ENCODE results near the gene CNGA1.
"Not testable (repeated sequence)": the region's sequence is repeated elsewhere in the genome, so short reads cannot be mapped to it uniquely, and the experiment has no call there.

Gene CNGA1

DNA sequence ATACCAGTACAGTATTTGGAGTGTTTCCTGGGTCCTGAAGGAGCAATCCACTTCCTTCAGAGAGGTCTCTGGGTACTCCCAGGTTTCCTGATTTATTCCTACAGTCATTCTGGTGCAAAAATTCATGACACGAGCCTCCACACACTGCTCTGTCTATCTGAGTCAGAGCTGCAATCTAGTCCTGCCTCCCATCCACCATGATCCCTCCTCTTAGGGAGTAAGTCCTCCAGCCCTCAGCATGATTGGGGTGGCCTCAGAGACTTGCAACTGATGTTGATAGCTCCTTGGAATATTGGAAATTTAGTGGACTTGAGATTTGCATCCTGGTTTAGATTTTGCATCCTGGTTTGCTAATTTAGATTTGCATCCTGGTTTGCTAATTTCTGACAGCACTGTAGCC lies 20.5 kb downstream of the CNGA1 start:
- Histone ChIP-seq H3K36me3 (ENCODE audit: insufficient read depth, low read length) (no peaks in the 10 kb centered on the region), H3K9me3 (ENCODE audit: low read length) (no peaks in the 10 kb centered on the region), H3K27me3 (ENCODE audit: insufficient read depth, low read length) (no peaks in the 10 kb centered on the region), H3K4me3 (ENCODE audit: low read length) (no peak overlapping the region), H3K4me1 (ENCODE audit: insufficient read depth, low read length) (no peaks in the 10 kb centered on the region), H2AFZ (ENCODE audit: low read depth, low read length) (no peak overlapping the region)

DNA sequence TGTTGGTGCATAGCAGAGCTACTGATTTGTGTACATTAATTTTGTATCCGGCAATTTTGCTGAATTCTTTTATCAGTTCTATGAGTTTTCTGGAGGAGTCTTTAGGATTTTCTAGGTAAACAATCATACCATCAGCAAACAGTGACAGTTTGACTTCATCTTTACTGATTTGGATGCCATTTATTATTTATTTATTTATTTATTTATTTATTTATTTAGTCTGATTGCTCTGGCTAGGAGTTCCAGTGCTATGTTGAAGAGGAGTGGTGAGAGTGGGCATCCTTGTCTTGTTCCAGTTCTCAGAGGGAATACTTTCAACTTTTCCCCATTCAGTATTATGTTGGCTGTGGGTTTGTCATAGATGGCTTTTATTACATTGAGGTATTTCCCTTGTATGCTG lies 24.0 kb downstream of the CNGA1 start:
- not testable (repeated sequence) for H3K9me3 ChIP-seq (ENCODE audit: low read length); H3K4me1 ChIP-seq (ENCODE audit: insufficient read depth, low read length); H3K27me3 ChIP-seq (ENCODE audit: insufficient read depth, low read length); H3K4me3 ChIP-seq (ENCODE audit: low read length); H3K36me3 ChIP-seq (ENCODE audit: insufficient read depth, low read length); H2AFZ ChIP-seq (ENCODE audit: low read depth, low read length)

DNA sequence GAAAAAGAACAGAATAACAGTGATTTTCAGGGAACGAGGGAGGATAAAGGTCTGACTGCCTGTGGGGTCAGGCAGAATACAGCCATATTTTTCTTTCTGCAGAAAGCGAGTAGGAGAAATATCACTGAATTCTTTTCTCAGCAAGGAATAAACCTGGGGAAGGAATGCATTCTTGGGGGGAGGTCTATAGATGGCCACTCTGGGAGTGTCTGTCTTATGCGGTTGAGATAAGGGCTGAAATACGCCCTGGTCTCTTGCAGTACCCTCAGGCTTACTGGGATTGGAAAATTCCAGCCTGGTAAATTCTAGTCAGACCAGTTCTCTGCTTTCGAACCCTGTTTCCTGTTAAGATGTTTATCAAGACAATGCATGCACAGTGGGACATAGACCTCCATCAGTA lies 26.3 kb downstream of the CNGA1 start:
- Histone ChIP-seq H3K36me3 (ENCODE audit: insufficient read depth, low read length) (no peaks in the 10 kb centered on the region), H3K4me3 (ENCODE audit: low read length) (no peak overlapping the region), H2AFZ (ENCODE audit: low read depth, low read length) (no peak overlapping the region), H3K27me3 (ENCODE audit: insufficient read depth, low read length) (no peaks in the 10 kb centered on the region), H3K4me1 (ENCODE audit: insufficient read depth, low read length) (no peaks in the 10 kb centered on the region), H3K9me3 (ENCODE audit: low read length) (no peaks in the 10 kb centered on the region)

DNA sequence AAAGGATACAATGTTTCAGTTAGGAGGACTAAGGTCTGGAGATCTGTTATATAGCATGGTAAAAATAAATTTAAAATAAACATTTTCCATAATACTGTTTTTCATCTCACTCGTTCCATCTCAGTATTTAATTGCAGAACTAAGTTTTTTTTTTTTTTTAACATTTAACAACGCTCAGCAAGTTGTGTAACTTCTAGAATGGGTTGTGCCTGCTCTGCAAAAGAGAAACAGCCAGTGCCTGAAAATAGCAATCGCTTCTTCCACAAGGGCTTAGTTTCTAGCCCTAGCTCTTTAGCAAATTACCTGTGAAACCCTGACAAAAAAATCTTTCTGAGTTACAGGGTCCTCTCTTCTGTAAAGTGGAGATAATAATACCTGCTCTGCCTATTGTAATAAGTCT lies 41.9 kb downstream of the CNGA1 start:
- H3K27me3 ChIP-seq (ENCODE audit: insufficient read depth, low read length), result no peaks in the 10 kb centered on the region
- no peak overlapping the region for H3K4me3 ChIP-seq (ENCODE audit: low read length)
- no peaks in the 10 kb centered on the region for H3K4me1 ChIP-seq (ENCODE audit: insufficient read depth, low read length)
- H2AFZ ChIP-seq (ENCODE audit: low read depth, low read length), result no peak overlapping the region
- H3K36me3 ChIP-seq (ENCODE audit: insufficient read depth, low read length), result no peaks in the 10 kb centered on the region
- no peaks in the 10 kb centered on the region for H3K9me3 ChIP-seq (ENCODE audit: low read length)

DNA sequence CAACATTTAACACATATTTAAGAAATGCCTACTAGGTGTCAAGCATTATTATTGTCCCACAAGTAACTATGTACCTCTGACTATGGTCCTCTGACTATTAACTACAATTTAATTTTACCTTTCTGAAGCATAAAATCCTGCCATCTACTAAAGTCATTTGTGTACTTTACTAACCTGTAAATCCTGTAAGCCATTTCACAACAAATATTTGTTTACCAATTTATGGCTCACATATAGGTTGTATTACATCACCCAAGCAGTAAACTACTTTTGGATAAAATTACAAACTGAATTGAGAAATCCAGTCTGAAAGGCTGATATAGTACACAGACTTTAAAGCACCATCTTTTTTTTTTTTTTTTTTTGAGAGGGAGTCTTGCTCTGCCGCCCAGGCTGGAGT lies 43.8 kb downstream of the CNGA1 start:
- H3K4me3 ChIP-seq (ENCODE audit: low read length), result no peak overlapping the region
- H2AFZ ChIP-seq (ENCODE audit: low read depth, low read length), result no peak overlapping the region
- H3K27me3 ChIP-seq (ENCODE audit: insufficient read depth, low read length), result no peaks in the 10 kb centered on the region
- H3K9me3 ChIP-seq (ENCODE audit: low read length), result no peaks in the 10 kb centered on the region
- H3K36me3 ChIP-seq (ENCODE audit: insufficient read depth, low read length), result no peaks in the 10 kb centered on the region
- H3K4me1 ChIP-seq (ENCODE audit: insufficient read depth, low read length), result no peaks in the 10 kb centered on the region

- Histone ChIP-seq H3K9me3 (ENCODE audit: low read length) (no peaks in the 10 kb centered on the region), H3K4me3 (ENCODE audit: low read length) (no peak overlapping the region), H3K4me1 (ENCODE audit: insufficient read depth, low read length) (no peaks in the 10 kb centered on the region), H2AFZ (ENCODE audit: low read depth, low read length) (no peak overlapping the region), H3K36me3 (ENCODE audit: insufficient read depth, low read length) (no peaks in the 10 kb centered on the region), H3K27me3 (ENCODE audit: insufficient read depth, low read length) (no peaks in the 10 kb centered on the region)
Observed at GRCh38 chr4:47972181-47972580, 44.3 kb downstream of the CNGA1 start.

GRCh38 chr4:47968847-47969246 lies 47.6 kb downstream of the CNGA1 start:
- Histone ChIP-seq H3K4me3 (ENCODE audit: low read length) (no peak overlapping the region), H3K27me3 (ENCODE audit: insufficient read depth, low read length) (no peaks in the 10 kb centered on the region), H3K9me3 (ENCODE audit: low read length) (no peaks in the 10 kb centered on the region), H3K36me3 (ENCODE audit: insufficient read depth, low read length) (no peaks in the 10 kb centered on the region), H2AFZ (ENCODE audit: low read depth, low read length) (no peak overlapping the region), H3K4me1 (ENCODE audit: insufficient read depth, low read length) (no peaks in the 10 kb centered on the region)

- Histone ChIP-seq H3K4me3 (ENCODE audit: low read length) (no peak overlapping the region), H3K27me3 (ENCODE audit: insufficient read depth, low read length) (no peaks in the 10 kb centered on the region), H3K9me3 (ENCODE audit: low read length) (no peaks in the 10 kb centered on the region), H2AFZ (ENCODE audit: low read depth, low read length) (no peak overlapping the region), H3K36me3 (ENCODE audit: insufficient read depth, low read length) (no peaks in the 10 kb centered on the region), H3K4me1 (ENCODE audit: insufficient read depth, low read length) (no peaks in the 10 kb centered on the region)
Observed at GRCh38 chr4:47954677-47955076, 61.8 kb downstream of the CNGA1 start.

DNA sequence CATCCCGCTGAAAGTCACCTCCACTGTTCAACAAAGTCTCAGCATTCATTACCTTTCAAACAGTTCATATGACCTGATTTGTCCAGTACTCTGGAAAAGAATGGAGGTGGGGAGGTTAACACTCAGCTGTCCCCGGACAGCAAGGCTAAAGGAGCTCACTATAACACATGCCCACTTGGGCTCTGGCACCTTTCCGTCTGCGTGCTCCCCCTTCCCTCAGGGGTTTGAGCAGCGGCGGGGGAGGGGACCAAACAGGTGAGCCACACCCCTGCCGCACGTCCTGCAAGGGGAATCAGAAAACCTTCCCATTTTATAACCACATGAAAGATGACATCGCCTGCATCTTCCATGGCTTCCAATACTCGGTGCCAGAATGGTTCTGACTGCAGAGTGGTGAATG lies 62.2 kb downstream of the CNGA1 start:
- no peaks in the 10 kb centered on the region for H3K4me1 ChIP-seq (ENCODE audit: insufficient read depth, low read length)
- H2AFZ ChIP-seq (ENCODE audit: low read depth, low read length), result no peak overlapping the region
- no peaks in the 10 kb centered on the region for H3K27me3 ChIP-seq (ENCODE audit: insufficient read depth, low read length)
- no peaks in the 10 kb centered on the region for H3K36me3 ChIP-seq (ENCODE audit: insufficient read depth, low read length)
- no peak overlapping the region for H3K4me3 ChIP-seq (ENCODE audit: low read length)
- no peaks in the 10 kb centered on the region for H3K9me3 ChIP-seq (ENCODE audit: low read length)

- no peaks in the 10 kb centered on the region for H3K36me3 ChIP-seq (ENCODE audit: insufficient read depth, low read length)
- H3K4me3 ChIP-seq (ENCODE audit: low read length), result no peak overlapping the region
- no peaks in the 10 kb centered on the region for H3K9me3 ChIP-seq (ENCODE audit: low read length)
- peaks cover 4% of the 10 kb centered on the region for H3K27me3 ChIP-seq (ENCODE audit: insufficient read depth, low read length)
- H3K4me1 ChIP-seq (ENCODE audit: insufficient read depth, low read length), result no peaks in the 10 kb centered on the region
- H2AFZ ChIP-seq (ENCODE audit: low read depth, low read length), result no peak overlapping the region
Observed at GRCh38 chr4:47945930-47946726, 70.4 kb downstream of the CNGA1 start.

- peaks cover 4% of the 10 kb centered on the region for H3K27me3 ChIP-seq (ENCODE audit: insufficient read depth, low read length)
- no peak overlapping the region for H2AFZ ChIP-seq (ENCODE audit: low read depth, low read length)
- no peak overlapping the region for H3K4me3 ChIP-seq (ENCODE audit: low read length)
- H3K36me3 ChIP-seq (ENCODE audit: insufficient read depth, low read length), result no peaks in the 10 kb centered on the region
- H3K9me3 ChIP-seq (ENCODE audit: low read length), result no peaks in the 10 kb centered on the region
- H3K4me1 ChIP-seq (ENCODE audit: insufficient read depth, low read length), result no peaks in the 10 kb centered on the region
Observed at GRCh38 chr4:47942081-47942819, 74.2 kb downstream of the CNGA1 start.

- Histone ChIP-seq H3K4me1 (ENCODE audit: insufficient read depth, low read length) (no peaks in the 10 kb centered on the region), H3K9me3 (ENCODE audit: low read length) (no peaks in the 10 kb centered on the region), H3K4me3 (ENCODE audit: low read length) (no peak overlapping the region), H3K27me3 (ENCODE audit: insufficient read depth, low read length) (peaks cover 2% of the 10 kb centered on the region), H3K36me3 (ENCODE audit: insufficient read depth, low read length) (no peaks in the 10 kb centered on the region), H2AFZ (ENCODE audit: low read depth, low read length) (no peak overlapping the region)
Observed at GRCh38 chr4:47939456-47939855, 77.0 kb downstream of the CNGA1 start.

GRCh38 chr4:47936336-47936735 lies 80.1 kb downstream of the CNGA1 start:
- Histone ChIP-seq H3K27me3 (ENCODE audit: insufficient read depth, low read length) (no peaks in the 10 kb centered on the region), H3K4me1 (ENCODE audit: insufficient read depth, low read length) (no peaks in the 10 kb centered on the region), H3K9me3 (ENCODE audit: low read length) (peaks cover 3% of the 10 kb centered on the region), H3K4me3 (ENCODE audit: low read length) (no peak overlapping the region), H2AFZ (ENCODE audit: low read depth, low read length) (no peak overlapping the region), H3K36me3 (ENCODE audit: insufficient read depth, low read length) (no peaks in the 10 kb centered on the region)
